Keratinocyte (primary cell): ENCODE results near the gene GFOD1. TPM values are rescaled to one million over a fixed set of nuclear protein-coding genes. Genes with fewer than 3 reads are reported as not detected.
A peak's percentile ranks its signal among the peaks of the same experiment; 100 is the strongest.

Experiments used
- DNase-seq: peaks from one replicate; pipeline ENCODE4 v3.0.0-alpha.2; 2011; ENCODE audit warnings: low read depth, missing footprints, low spot score
- FAIRE-seq: peaks from 2 replicates; lab custom pipeline; 2011; peaks lifted over from hg19 to GRCh38; lab: Jason Lieb, UNC
- H2AFZ ChIP-seq: 2 replicates; pipeline ENCODE4 v1.6.0; 2012; ENCODE audit warnings: low read length, control low read depth, inconsistent platforms; ENCODE audit not compliant: control insufficient read depth
- H3K27ac ChIP-seq: 2 replicates; pipeline ENCODE4 v1.5.1; 2011; ENCODE audit warnings: low read length; ENCODE audit not compliant: control insufficient read depth, insufficient read depth
- H3K27me3 ChIP-seq: 3 replicates; pipeline ENCODE4 v1.6.0; 2011; ENCODE audit warnings: low read length; ENCODE audit not compliant: control insufficient read depth, insufficient read depth; ENCODE audit errors: extremely low read depth
- H3K36me3 ChIP-seq, 2 experiments: 2 replicates in 1 of 2; 3 replicates in 1 of 2; pipeline ENCODE4 v1.5.1; 2011; ENCODE audit warnings: low read length in 2 of 2, mild to moderate bottlenecking in 1 of 2; ENCODE audit not compliant: control insufficient read depth in 2 of 2, insufficient read depth in 2 of 2; ENCODE audit errors: extremely low read depth in 1 of 2
- H3K4me1 ChIP-seq: 3 replicates; pipeline ENCODE4 v1.5.1; 2011; ENCODE audit warnings: low read length; ENCODE audit not compliant: control insufficient read depth, insufficient read depth; ENCODE audit errors: extremely low read depth
- H3K4me2 ChIP-seq: 3 replicates; pipeline ENCODE4 v1.6.0; 2011; ENCODE audit warnings: low read depth, low read length; ENCODE audit not compliant: control insufficient read depth, insufficient read depth; ENCODE audit errors: extremely low read depth
- H3K4me3 ChIP-seq, 3 experiments: fragments of 200-600 bp in 1 of 3; sonication (generic) in 1 of 3; 2 replicates in 2 of 3; 3 replicates in 1 of 3; pipeline ENCODE4 v1.5.1; 2011 to 2016; ENCODE audit warnings: low read length in 3 of 3, mild to moderate bottlenecking in 3 of 3, control low read depth in 2 of 3, inconsistent platforms in 1 of 3, low read depth in 1 of 3, mixed read lengths in 1 of 3, mixed run types in 1 of 3, moderate library complexity in 1 of 3; ENCODE audit not compliant: control insufficient read depth in 2 of 3, insufficient read depth in 2 of 3; ENCODE audit errors: extremely low read depth in 1 of 3
- H3K79me2 ChIP-seq: 2 replicates; pipeline ENCODE4 v1.6.0; 2012; ENCODE audit warnings: low read length; ENCODE audit not compliant: control insufficient read depth, insufficient read depth
- H3K9ac ChIP-seq: 3 replicates; pipeline ENCODE4 v1.6.0; 2011; ENCODE audit warnings: low read length; ENCODE audit not compliant: control insufficient read depth, insufficient read depth; ENCODE audit errors: extremely low read depth
- H3K9me1 ChIP-seq: 3 replicates; pipeline ENCODE4 v1.6.0; 2011; ENCODE audit warnings: low read length; ENCODE audit not compliant: control insufficient read depth, insufficient read depth; ENCODE audit errors: extremely low read depth
- H3K9me3 ChIP-seq: 2 replicates; pipeline ENCODE4 v1.5.1; 2012; ENCODE audit warnings: low read depth, low read length; ENCODE audit not compliant: control insufficient read depth
- H4K20me1 ChIP-seq: 3 replicates; pipeline ENCODE4 v1.6.0; 2011; ENCODE audit warnings: low read length; ENCODE audit not compliant: control insufficient read depth, insufficient read depth; ENCODE audit errors: extremely low read depth
- CTCF ChIP-seq, 3 experiments: IDR thresholded peaks in 1 of 3; conservative IDR thresholded peaks in 1 of 3; optimal IDR thresholded peaks in 1 of 3; 2 replicates in 2 of 3; 3 replicates in 1 of 3; pipeline versions ENCODE3 to v1.5.1; 2011; ENCODE audit warnings: low read length in 3 of 3, mild to moderate bottlenecking in 3 of 3, moderate library complexity in 2 of 3, control low read depth in 1 of 3, inconsistent platforms in 1 of 3; ENCODE audit not compliant: insufficient read depth in 2 of 3; ENCODE audit errors: extremely low read depth in 1 of 3
- EZH2 ChIP-seq: IDR thresholded peaks from one replicate; pipeline ENCODE4 v1.6.1; 2012; ENCODE audit warnings: inconsistent platforms, mild to moderate bottlenecking, low read length, moderate library complexity
- dilution Hi-C: fragments of 300-500 bp; cut with MboI; formaldehyde crosslinking; loops from one replicate; pipeline ENCODE4 v1.7.0; 2020; ENCODE audit warnings: low sequenced_read_pairs; ENCODE audit not compliant: extremely low pct_ligation_motif_present
- polyA plus RNA-seq, 5 experiments: library from polyadenylated mRNA; depleted of rRNA in 3 of 5; stranded (reverse) in 3 of 5; stranded (forward) in 1 of 5; unstranded in 1 of 5; fragments of >200 nt; gene quantifications; 1 replicate in 1 of 5; 2 replicates in 3 of 5; 3 replicates in 1 of 5; pipeline versions ENCODE4 v1.2.1 to v1.2.3, GENCODE V29; 2011 to 2012; ENCODE audit warnings: missing spikeins in 2 of 5, low read depth in 1 of 5, low replicate concordance in 1 of 5

Gene GFOD1
- polyA plus RNA-seq, 1 donor (not counting 4 experiments of a cell fraction or from before 2014, with no cell fraction given), result 7.2 TPM

- H3K36me3 ChIP-seq, result peaks cover 5 to 14% of the 10 kb centered on the region in 2 experiments
- DNase-seq (no peak), FAIRE-seq (peak; percentile 83)
- no peak overlapping the region for H2AFZ ChIP-seq
- peak overlapping the region; percentile 75 for H3K27ac ChIP-seq
- H3K9me3 ChIP-seq, result no peaks in the 10 kb centered on the region
- peak overlapping the region; percentile 61 for H3K4me2 ChIP-seq
- no peaks in the 10 kb centered on the region for H3K9me1 ChIP-seq
- dilution Hi-C loops, result no loop called here
- peaks cover 46% of the 10 kb centered on the region for H3K79me2 ChIP-seq
- no peaks in the 10 kb centered on the region for H3K27me3 ChIP-seq
- no peak for TF ChIP-seq EZH2
- TF ChIP-seq CTCF (optimal IDR thresholded peaks at IDR 0.05 in 1 of 3, IDR thresholded peaks at IDR 0.05 in 1 of 3, conservative IDR thresholded peaks at IDR 0.05 in 1 of 3; ENCODE audit: extremely low read depth in 1 of 3, insufficient read depth in 2 of 3, low read length in 3 of 3), result no peak
- H3K4me3 ChIP-seq, result no peak overlapping the region
- H3K4me1 ChIP-seq, result peaks cover 28% of the 10 kb centered on the region
- no peaks in the 10 kb centered on the region for H4K20me1 ChIP-seq
- H3K9ac ChIP-seq, result peak overlapping the region; percentile 30
Observed at GRCh38 chr6:13474360-13474759, 13.0 kb downstream of the GFOD1 start.

- dilution Hi-C loops, result no loop called here
Observed at GRCh38 chr6:13473768-13474165, 13.6 kb downstream of the GFOD1 start.

More at GRCh38 chr6:13473768-13474165, 13.6 kb downstream of the GFOD1 start:
- Histone ChIP-seq H3K4me2 (no peak overlapping the region), H3K27me3 (no peaks in the 10 kb centered on the region), H4K20me1 (no peaks in the 10 kb centered on the region), H3K36me3 (peaks cover 5 to 11% of the 10 kb centered on the region in 2 experiments), H3K9me3 (no peaks in the 10 kb centered on the region), H2AFZ (no peak overlapping the region), H3K4me1 (peaks cover 25% of the 10 kb centered on the region), H3K9ac (no peak overlapping the region), H3K79me2 (peaks cover 48% of the 10 kb centered on the region), H3K4me3 (no peak overlapping the region), H3K27ac (no peak overlapping the region), H3K9me1 (no peaks in the 10 kb centered on the region)
- FAIRE-seq (no peak), DNase-seq (no peak)
- TF ChIP-seq CTCF (optimal IDR thresholded peaks at IDR 0.05 in 1 of 3, IDR thresholded peaks at IDR 0.05 in 1 of 3, conservative IDR thresholded peaks at IDR 0.05 in 1 of 3; ENCODE audit: extremely low read depth in 1 of 3, insufficient read depth in 2 of 3, low read length in 3 of 3) (no peak), EZH2 (no peak)
